IMR-90 (cell line): Measurements from ENCODE around the gene RGL1. TPM values are rescaled to one million over a fixed set of nuclear protein-coding genes. Genes with fewer than 3 reads are reported as not detected.

Experiments
- ATAC-seq: fragments of 200-7000 bp; cut with Tn5 transposase; 2 replicates; pipeline ENCODE4 v1.9.1; 2020; ENCODE audit warnings: low read depth, mild to moderate bottlenecking, moderate library complexity
- BruUV-seq: library from RNA; stranded (reverse); fragments of 400-500 nt; replicated peaks from 2 replicates; lab custom pipeline; 2021; lab: Mats Ljungman, UMichigan
- CTCF ChIA-PET: fragments of 300-600 bp; formaldehyde crosslinking; extraction: SDS; loops from one replicate; lab custom pipeline; 2021; ENCODE audit warnings: antibody characterized with exemption; lab: Yijun Ruan, JAX
- POLR2A ChIA-PET: fragments of 300-600 bp; sonication (Branson Sonifier 250); formaldehyde crosslinking; loops from one replicate; lab custom pipeline; 2022; ENCODE audit warnings: antibody characterized with exemption; ENCODE audit not compliant: unreplicated experiment; lab: Charles Lee
- DNase-seq: peaks from one replicate; pipeline ENCODE4 v3.0.0; 2013
- H2AFZ ChIP-seq: replicated peaks from 2 replicates; pipeline ENCODE3; 2013; ENCODE audit warnings: low read length, mild to moderate bottlenecking; ENCODE audit not compliant: poor library complexity
- H2AK5ac ChIP-seq: 2 replicates; pipeline ENCODE4 v1.6.1; 2013; ENCODE audit warnings: low read depth, low read length, inconsistent platforms
- H2AK9ac ChIP-seq: replicated peaks from 2 replicates; pipeline ENCODE3; 2013; ENCODE audit warnings: mild to moderate bottlenecking, low read depth, low read length, moderate library complexity; ENCODE audit not compliant: poor library complexity
- H2BK120ac ChIP-seq: 2 replicates; pipeline ENCODE4 v1.6.1; 2013; ENCODE audit warnings: low read depth, low read length, inconsistent platforms
- H2BK15ac ChIP-seq: 3 replicates; pipeline ENCODE4 v1.6.1; 2013; ENCODE audit warnings: low read depth, low read length, inconsistent platforms
- H2BK20ac ChIP-seq: 2 replicates; pipeline ENCODE4 v1.6.1; 2013; ENCODE audit warnings: low read depth, mild to moderate bottlenecking, inconsistent platforms, low read length, moderate library complexity
- H2BK5ac ChIP-seq: 2 replicates; pipeline ENCODE4 v1.6.1; 2013; ENCODE audit warnings: mild to moderate bottlenecking, low read depth, low read length, inconsistent platforms; ENCODE audit not compliant: poor library complexity, severe bottlenecking
- H3K14ac ChIP-seq: replicated peaks from 2 replicates; pipeline ENCODE4 v1.6.1; 2013; ENCODE audit warnings: low read depth, low read length, inconsistent platforms
- H3K18ac ChIP-seq: 2 replicates; pipeline ENCODE4 v1.6.1; 2013; ENCODE audit warnings: low read depth, low read length, control low read depth
- H3K23ac ChIP-seq: 2 replicates; pipeline ENCODE4 v1.6.1; 2013; ENCODE audit warnings: low read depth, low read length, inconsistent platforms
- H3K27ac ChIP-seq: 2 replicates; pipeline ENCODE4 v1.5.1; 2013; ENCODE audit warnings: mild to moderate bottlenecking, control low read depth, low read length; ENCODE audit not compliant: insufficient read depth
- H3K27me3 ChIP-seq: 2 replicates; pipeline ENCODE4 v1.6.1; 2013; ENCODE audit warnings: low read length; ENCODE audit not compliant: control insufficient read depth, insufficient read depth
- H3K36me3 ChIP-seq: 2 replicates; pipeline ENCODE4 v1.6.1; 2013; ENCODE audit warnings: low read length, mixed read lengths; ENCODE audit not compliant: control insufficient read depth, insufficient read depth
- H3K4ac ChIP-seq: 2 replicates; pipeline ENCODE4 v1.6.1; 2013; ENCODE audit warnings: low read depth, low read length, inconsistent platforms
- H3K4me1 ChIP-seq: 2 replicates; pipeline ENCODE4 v1.6.1; 2013; ENCODE audit warnings: low read length, mixed read lengths; ENCODE audit not compliant: control insufficient read depth, insufficient read depth
- H3K4me2 ChIP-seq: 2 replicates; pipeline ENCODE4 v1.6.1; 2013; ENCODE audit warnings: low read depth, mild to moderate bottlenecking, control low read depth, low read length, moderate library complexity
- H3K4me3 ChIP-seq: 2 replicates; pipeline ENCODE4 v1.5.1; 2013; ENCODE audit warnings: low read depth, mild to moderate bottlenecking, control low read depth, low read length, moderate library complexity; ENCODE audit not compliant: insufficient read depth
- H3K56ac ChIP-seq: 2 replicates; pipeline ENCODE4 v1.6.1; 2013; ENCODE audit warnings: low read length, inconsistent platforms; ENCODE audit not compliant: insufficient read depth; ENCODE audit errors: extremely low read depth
- H3K79me1 ChIP-seq, 2 experiments: 2 replicates each; pipeline ENCODE4 v1.6.1; 2013; ENCODE audit warnings: low read length in 2 of 2, inconsistent platforms in 1 of 2, low read depth in 1 of 2
- H3K9ac ChIP-seq: 2 replicates; pipeline ENCODE4 v1.6.1; 2013; ENCODE audit warnings: low read depth, low read length, control low read depth
- H3K9me1 ChIP-seq: 2 replicates; pipeline ENCODE4 v1.6.1; 2013; ENCODE audit warnings: low read length, inconsistent platforms; ENCODE audit not compliant: insufficient read depth
- H3K9me3 ChIP-seq: 2 replicates; pipeline ENCODE4 v1.6.1; 2013; ENCODE audit warnings: low read length; ENCODE audit not compliant: control insufficient read depth, insufficient read depth
- H4K20me1 ChIP-seq: 2 replicates; pipeline ENCODE4 v1.6.1; 2013; ENCODE audit warnings: low read length, inconsistent platforms; ENCODE audit not compliant: insufficient read depth
- H4K5ac ChIP-seq: 2 replicates; pipeline ENCODE4 v1.6.1; 2013; ENCODE audit warnings: mild to moderate bottlenecking, low read depth, low read length, control low read depth
- H4K8ac ChIP-seq, 2 experiments: 2 replicates each; pipeline ENCODE4 v1.6.1; 2013; ENCODE audit warnings: low read depth in 2 of 2, low read length in 2 of 2, control low read depth in 1 of 2, inconsistent platforms in 1 of 2
- H4K91ac ChIP-seq: 2 replicates; pipeline ENCODE4 v1.6.1; 2013; ENCODE audit warnings: low read depth, low read length, inconsistent platforms; ENCODE audit not compliant: insufficient read depth
- POLR2A ChIP-seq: IDR thresholded peaks from 2 replicates; pipeline ENCODE4 v1.6.1; 2012; ENCODE audit warnings: mild to moderate bottlenecking, low read depth, low read length
- WGBS, 2 experiments: methylation state at CpG; one replicate each; pipeline versions ENCODE4 v1.1.5 to v1.1.7; 2013; ENCODE audit warnings: missing lambda C conversion rate in 2 of 2; ENCODE audit not compliant: insufficient read length in 1 of 2; ENCODE audit errors: extremely low coverage in 2 of 2; 5-methylcytosine and 5-hydroxymethylcytosine counted together
- dilution Hi-C: fragments of 300-500 bp; cut with HindIII; formaldehyde crosslinking; loops from one replicate; pipeline ENCODE4 v1.14.3; 2018; ENCODE audit warnings: low sequenced_read_pairs; ENCODE audit not compliant: unreplicated experiment
- in situ Hi-C: fragments of 300-500 bp; cut with MboI; formaldehyde crosslinking; loops from 3 replicates; pipeline ENCODE4 v1.14.3; 2019; ENCODE audit warnings: low sequenced_read_pairs, inconsistent platforms, mixed read lengths
- intact Hi-C: fragments of 100-400 bp; cut with micrococcal nuclease; formaldehyde crosslinking; loops from 2 replicates; pipeline ENCODE4 v1.10.0; 2022
- polyA plus RNA-seq, 3 experiments: library from polyadenylated mRNA; depleted of rRNA; stranded (reverse); fragments of >200 nt; gene quantifications; 2 replicates each; pipeline ENCODE4 v1.2.3, GENCODE V29; 2012; ENCODE audit warnings: low replicate concordance in 1 of 3
- total RNA-seq: library from RNA; depleted of rRNA; stranded (reverse); fragments of >200 nt; gene quantifications from 2 replicates; pipeline ENCODE4 v1.2.3, GENCODE V29; 2012

RGL1 gene
- total and polyA plus RNA-seq, 2 of the 4 experiments (the other 2 are of a cell fraction), result 4.7 to 7.5 TPM

DNA sequence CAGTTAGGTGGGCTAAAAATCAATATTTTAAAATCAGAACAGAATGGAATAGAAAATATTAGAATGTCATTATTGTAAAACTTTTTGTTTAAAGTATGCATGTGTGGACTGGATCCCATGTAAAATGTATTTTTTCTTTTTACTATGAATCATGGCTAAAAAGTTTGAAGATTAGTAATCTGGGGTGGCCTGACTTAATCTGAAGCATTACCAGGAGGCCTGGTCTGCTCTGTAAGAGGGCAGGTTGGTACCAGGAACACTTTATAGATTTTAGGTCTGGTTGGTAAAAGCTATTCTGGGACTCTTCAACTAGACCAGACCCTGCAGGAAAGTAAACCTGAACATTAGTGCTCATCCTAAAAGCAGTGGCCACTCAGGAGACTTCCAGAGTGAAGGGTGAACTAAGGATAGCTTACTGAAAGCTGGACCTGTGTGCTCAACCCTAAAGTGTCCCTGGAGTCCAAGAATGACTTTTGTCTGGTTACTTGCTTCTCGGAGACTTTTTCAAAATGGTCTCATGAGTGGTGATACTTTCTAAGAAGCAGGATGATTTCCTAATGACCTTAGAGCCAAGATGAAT, 16.5 kb downstream of the RGL1 start:
- Histone ChIP-seq H4K20me1 (no peaks in the 10 kb centered on the region), H3K23ac (peak overlapping the region; percentile 87), H3K18ac (peak overlapping the region; percentile 83), H3K36me3 (no peaks in the 10 kb centered on the region), H2AFZ (no peak overlapping the region), H2BK120ac (peak overlapping the region; percentile 89), H3K4ac (peak overlapping the region; percentile 72), H2BK15ac (peak overlapping the region; percentile 67; the same call in 2 of the 3 replicates), H3K9me3 (no peaks in the 10 kb centered on the region), H4K91ac (peak overlapping the region; percentile 74), H3K9me1 (peaks cover 8% of the 10 kb centered on the region), H4K5ac (no peak overlapping the region; the same call in 1 of the 2 replicates), H3K14ac (peak overlapping the region; percentile 71), H3K56ac (peak overlapping the region; percentile 75), H3K4me1 (peaks cover 9% of the 10 kb centered on the region), H4K8ac (peak overlapping the region; percentile 24 to 82; a peak in 3 of 4 replicates), H2BK20ac (peak overlapping the region; percentile 88), H3K4me2 (no peak overlapping the region), H3K4me3 (no peak overlapping the region), H2BK5ac (peak overlapping the region; percentile 78), H3K27me3 (no peaks in the 10 kb centered on the region), H3K9ac (no peak overlapping the region), H3K27ac (peak overlapping the region; percentile 37; the same call in 1 of the 2 replicates), H2AK9ac (no peak overlapping the region), H3K79me1 (peaks cover 3 to 34% of the 10 kb centered on the region in 2 experiments; a peak in 3 of 4 replicates), H2AK5ac (peak overlapping the region; percentile 50)
- no TSS peak for BruUV-seq
- in situ Hi-C loops, result no loop called here
- dilution Hi-C loops, result no loop called here
- ATAC-seq (peak; percentile 37), DNase-seq (no peak)
- no CpG with 5 or more reads among the region's 1 CpG for WGBS, 2 experiments
- CTCF ChIA-PET, result interaction anchor here (1.3 kb wide), 1 partner anchor 166 kb away, joined by 3 read pairs; no protein-coding TSS in a partner anchor
- TF ChIP-seq POLR2A, result no peak
- intact Hi-C loops, result no loop called here
- POLR2A ChIA-PET, result no interaction called here
